Trophoblast cell (in vitro differentiated cells and primary cell): ENCODE results near the gene SRPK2.

Experiments used
- DNase-seq, 2 donors: peaks; one replicate each; pipeline ENCODE4 v3.0.0-alpha.2; 2016
- H2AFZ ChIP-seq: 2 replicates; pipeline ENCODE4 v1.6.1; 2013; ENCODE audit warnings: low read length, moderate library complexity, mild to moderate bottlenecking; ENCODE audit not compliant: insufficient read depth, poor library complexity
- H2AK5ac ChIP-seq: 2 replicates; pipeline ENCODE4 v1.6.1; 2013; ENCODE audit warnings: mild to moderate bottlenecking, low read length
- H2BK120ac ChIP-seq: 2 replicates; pipeline ENCODE4 v1.6.1; 2013; ENCODE audit warnings: low read length, mild to moderate bottlenecking, moderate library complexity; ENCODE audit not compliant: insufficient read depth, poor library complexity
- H2BK12ac ChIP-seq: 2 replicates; pipeline ENCODE4 v1.6.1; 2013; ENCODE audit warnings: mild to moderate bottlenecking, low read length, moderate library complexity
- H2BK5ac ChIP-seq: 2 replicates; pipeline ENCODE4 v1.6.1; 2013; ENCODE audit warnings: low read length, low read depth, moderate library complexity, mild to moderate bottlenecking; ENCODE audit not compliant: poor library complexity
- H3K14ac ChIP-seq: 2 replicates; pipeline ENCODE4 v1.6.1; 2013; ENCODE audit warnings: mild to moderate bottlenecking, low read length
- H3K18ac ChIP-seq: 2 replicates; pipeline ENCODE4 v1.6.1; 2013; ENCODE audit warnings: mild to moderate bottlenecking, low read length
- H3K23ac ChIP-seq: 2 replicates; pipeline ENCODE4 v1.6.1; 2013; ENCODE audit warnings: low read length
- H3K27ac ChIP-seq: 2 replicates; pipeline ENCODE4 v1.5.1; 2013; ENCODE audit warnings: low read depth, mild to moderate bottlenecking, inconsistent platforms, low read length, moderate library complexity
- H3K27me3 ChIP-seq: 2 replicates; pipeline ENCODE4 v1.6.1; 2013; ENCODE audit warnings: inconsistent platforms, mild to moderate bottlenecking, low read length, moderate library complexity; ENCODE audit not compliant: insufficient read depth
- H3K36me3 ChIP-seq, 2 experiments: 1 replicate in 1 of 2; 2 replicates in 1 of 2; pipeline ENCODE4 v1.6.1; 2013; ENCODE audit warnings: low read length in 2 of 2, mild to moderate bottlenecking in 2 of 2, moderate library complexity in 1 of 2; ENCODE audit not compliant: insufficient read depth in 2 of 2, control insufficient read depth in 1 of 2
- H3K4ac ChIP-seq: 2 replicates; pipeline ENCODE4 v1.6.1; 2013; ENCODE audit warnings: low read depth, mild to moderate bottlenecking, low read length, moderate library complexity
- H3K4me1 ChIP-seq, 2 experiments: 1 replicate in 1 of 2; 2 replicates in 1 of 2; pipeline ENCODE4 v1.6.1; 2013; ENCODE audit warnings: low read length in 2 of 2, mild to moderate bottlenecking in 2 of 2, moderate library complexity in 1 of 2; ENCODE audit not compliant: insufficient read depth in 2 of 2, control insufficient read depth in 1 of 2
- H3K4me2 ChIP-seq: 2 replicates; pipeline ENCODE4 v1.6.1; 2013; ENCODE audit warnings: inconsistent platforms, mild to moderate bottlenecking, low read length, moderate library complexity
- H3K4me3 ChIP-seq: 2 replicates; pipeline ENCODE4 v1.5.1; 2013; ENCODE audit warnings: mild to moderate bottlenecking, low read depth, low read length, inconsistent platforms
- H3K79me1 ChIP-seq: one replicate; pipeline ENCODE4 v1.6.1; 2013; ENCODE audit warnings: low read length
- H3K79me2 ChIP-seq: 2 replicates; pipeline ENCODE4 v1.6.1; 2013; ENCODE audit warnings: low read length, mild to moderate bottlenecking; ENCODE audit not compliant: control insufficient read depth, insufficient read depth, poor library complexity
- H3K9ac ChIP-seq: 2 replicates; pipeline ENCODE4 v1.6.1; 2013; ENCODE audit warnings: mild to moderate bottlenecking, low read length
- H3K9me3 ChIP-seq: 2 replicates; pipeline ENCODE4 v1.6.1; 2013; ENCODE audit warnings: low read depth, mild to moderate bottlenecking, control low read depth, inconsistent platforms, low read length; ENCODE audit not compliant: insufficient read depth
- H4K12ac ChIP-seq: 2 replicates; pipeline ENCODE4 v1.6.1; 2013; ENCODE audit warnings: low read depth, mild to moderate bottlenecking, low read length, moderate library complexity
- H4K8ac ChIP-seq: 2 replicates; pipeline ENCODE4 v1.6.1; 2013; ENCODE audit warnings: low read depth, mild to moderate bottlenecking, low read length, moderate library complexity
- H4K91ac ChIP-seq: one replicate; pipeline ENCODE4 v1.6.1; 2013; ENCODE audit warnings: low read depth, mild to moderate bottlenecking, low read length, moderate library complexity
- WGBS: extraction: QIAGEN DNeasy Blood & Tissue Kit; methylation state at CpG from one replicate; pipeline ENCODE4 v1.1.7; 2013; ENCODE audit warnings: missing lambda C conversion rate; ENCODE audit not compliant: insufficient read length, insufficient coverage; ENCODE audit errors: extremely low coverage; 5-methylcytosine and 5-hydroxymethylcytosine counted together

Gene SRPK2

DNA sequence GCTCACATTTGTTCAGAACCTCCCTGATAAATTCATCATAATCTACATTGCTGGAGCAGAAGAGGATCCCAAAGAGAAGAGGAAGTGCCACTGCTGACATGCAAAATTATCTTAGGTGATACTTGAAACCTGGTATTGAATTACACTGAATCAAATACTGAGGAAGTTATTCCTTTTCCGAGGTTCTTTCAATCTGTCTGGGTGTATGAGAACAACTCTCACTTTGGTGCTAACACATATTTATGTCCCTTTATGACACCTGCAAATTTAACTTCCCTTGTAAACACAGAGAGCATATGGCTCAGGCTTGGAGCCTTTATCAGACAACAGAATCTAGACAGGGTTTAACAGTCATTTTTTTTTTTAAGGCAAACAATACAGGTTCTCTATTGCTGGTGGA is 131.4 kb downstream of the SRPK2 start:
- no peak overlapping the region for H3K4me2 ChIP-seq
- no peaks in the 10 kb centered on the region for H3K79me1 ChIP-seq
- no peak for DNase-seq
- no peak overlapping the region for H3K18ac ChIP-seq
- H4K91ac ChIP-seq, result no peak overlapping the region
- no peaks in the 10 kb centered on the region for H3K79me2 ChIP-seq
- no peak overlapping the region for H2AFZ ChIP-seq
- no peaks in the 10 kb centered on the region for H3K4me1 ChIP-seq
- no peak overlapping the region for H3K27ac ChIP-seq
- H3K14ac ChIP-seq, result no peak overlapping the region
- no peak overlapping the region for H4K12ac ChIP-seq
- no CpG with 5 or more reads among the region's 1 CpG for WGBS
- H3K36me3 ChIP-seq, result peaks cover 0 to 2% of the 10 kb centered on the region in 2 experiments
- H4K8ac ChIP-seq, result no peak overlapping the region
- no peaks in the 10 kb centered on the region for H3K27me3 ChIP-seq
- no peaks in the 10 kb centered on the region for H3K9me3 ChIP-seq
- H3K23ac ChIP-seq, result no peak overlapping the region
- no peak overlapping the region for H3K4me3 ChIP-seq
- H2BK5ac ChIP-seq, result no peak overlapping the region
- no peak overlapping the region for H2AK5ac ChIP-seq
- no peak overlapping the region for H3K9ac ChIP-seq
- H2BK12ac ChIP-seq, result no peak overlapping the region
- H3K4ac ChIP-seq, result no peak overlapping the region
- no peak overlapping the region for H2BK120ac ChIP-seq

DNA sequence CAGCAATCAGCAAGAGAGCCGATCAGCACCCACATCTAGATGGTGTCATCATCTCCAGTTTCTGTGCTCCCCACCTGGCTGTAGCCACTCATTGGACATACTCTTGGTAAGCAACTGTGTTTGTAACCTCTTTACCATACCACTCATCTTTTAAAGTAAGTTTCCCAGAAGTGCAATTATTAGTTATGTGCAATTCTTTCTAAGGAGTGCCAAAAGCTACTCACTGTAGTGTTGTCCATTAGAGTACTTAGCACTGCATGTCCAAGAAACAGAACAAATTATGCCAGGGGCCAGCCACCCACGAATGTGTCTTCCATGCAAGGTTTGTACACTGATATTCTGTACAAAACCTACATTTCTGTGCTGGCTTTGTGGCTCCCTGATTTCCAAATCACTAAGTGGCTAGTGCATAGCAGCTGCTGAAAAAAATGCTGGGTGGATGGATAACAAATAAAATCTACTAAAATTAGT is 131.9 kb downstream of the SRPK2 start:
- Histone ChIP-seq H3K27me3 (no peaks in the 10 kb centered on the region), H3K79me1 (no peaks in the 10 kb centered on the region)

DNA sequence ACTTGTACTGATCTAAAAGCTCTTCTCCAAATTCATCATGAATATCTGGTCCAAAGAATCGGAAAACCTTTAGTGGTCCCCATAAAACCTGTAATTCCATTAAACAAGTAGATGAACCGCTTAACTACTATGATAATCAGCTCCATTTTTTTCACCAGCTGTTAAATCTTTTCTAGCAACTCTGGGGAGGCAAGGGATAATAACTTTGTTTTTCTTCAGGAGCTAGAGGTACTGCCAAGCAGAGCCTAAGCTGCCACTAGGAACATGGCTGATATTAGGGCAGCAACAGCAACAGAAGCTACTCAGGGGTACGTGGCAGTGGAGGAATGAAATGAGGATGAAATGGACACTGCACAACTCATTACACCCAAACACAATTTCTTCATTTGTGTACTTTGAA is 138.0 kb downstream of the SRPK2 start:
- no peak overlapping the region for H3K23ac ChIP-seq
- no peak overlapping the region for H3K27ac ChIP-seq
- no peak overlapping the region for H4K12ac ChIP-seq
- H3K4me3 ChIP-seq, result no peak overlapping the region
- no peaks in the 10 kb centered on the region for H3K4me1 ChIP-seq
- H3K9me3 ChIP-seq, result no peaks in the 10 kb centered on the region
- no peaks in the 10 kb centered on the region for H3K36me3 ChIP-seq
- DNase-seq, result no peak
- H3K9ac ChIP-seq, result no peak overlapping the region
- H3K79me1 ChIP-seq, result no peaks in the 10 kb centered on the region
- no peak overlapping the region for H2AFZ ChIP-seq
- no peak overlapping the region for H4K91ac ChIP-seq
- no peak overlapping the region for H2BK12ac ChIP-seq
- H3K27me3 ChIP-seq, result no peaks in the 10 kb centered on the region
- H2AK5ac ChIP-seq, result no peak overlapping the region
- no peak overlapping the region for H3K4ac ChIP-seq
- H3K79me2 ChIP-seq, result no peaks in the 10 kb centered on the region
- H2BK120ac ChIP-seq, result no peak overlapping the region
- WGBS, result no CpG with 5 or more reads among the region's 3 CpGs
- no peak overlapping the region for H2BK5ac ChIP-seq
- H3K14ac ChIP-seq, result no peak overlapping the region
- no peak overlapping the region for H3K4me2 ChIP-seq
- no peak overlapping the region for H3K18ac ChIP-seq
- no peak overlapping the region for H4K8ac ChIP-seq

More for the DNA sequence above, 131.9 kb downstream of the SRPK2 start:
- no CpG with 5 or more reads among the region's 2 CpGs for WGBS
- Histone ChIP-seq H3K23ac (no peak overlapping the region), H2BK5ac (no peak overlapping the region), H3K27ac (no peak overlapping the region), H3K36me3 (peaks cover 0 to 2% of the 10 kb centered on the region in 2 experiments), H3K79me2 (no peaks in the 10 kb centered on the region), H3K4me3 (no peak overlapping the region), H4K8ac (no peak overlapping the region), H3K14ac (no peak overlapping the region), H2BK12ac (no peak overlapping the region), H3K4ac (no peak overlapping the region), H2AK5ac (no peak overlapping the region), H3K4me2 (no peak overlapping the region), H4K12ac (no peak overlapping the region), H3K9me3 (no peaks in the 10 kb centered on the region), H4K91ac (no peak overlapping the region), H2AFZ (no peak overlapping the region), H3K9ac (no peak overlapping the region), H3K4me1 (no peaks in the 10 kb centered on the region), H3K18ac (no peak overlapping the region), H2BK120ac (no peak overlapping the region)
- DNase-seq, result no peak

- H4K12ac ChIP-seq, result no peak overlapping the region
- H4K91ac ChIP-seq, result no peak overlapping the region
- H2BK12ac ChIP-seq, result no peak overlapping the region
- H3K23ac ChIP-seq, result no peak overlapping the region
- H2AFZ ChIP-seq, result no peak overlapping the region
- H4K8ac ChIP-seq, result no peak overlapping the region
- no peak overlapping the region for H3K4me2 ChIP-seq
- no peak overlapping the region for H3K18ac ChIP-seq
- H3K79me2 ChIP-seq, result no peaks in the 10 kb centered on the region
- H3K4ac ChIP-seq, result no peak overlapping the region
- no peak overlapping the region for H2AK5ac ChIP-seq
- H3K4me1 ChIP-seq, result no peaks in the 10 kb centered on the region
- H2BK5ac ChIP-seq, result no peak overlapping the region
- no peak overlapping the region for H3K4me3 ChIP-seq
- no CpG with 5 or more reads among the region's 4 CpGs for WGBS
- no peaks in the 10 kb centered on the region for H3K79me1 ChIP-seq
- no peak overlapping the region for H2BK120ac ChIP-seq
- no peaks in the 10 kb centered on the region for H3K36me3 ChIP-seq
- H3K27ac ChIP-seq, result no peak overlapping the region
- H3K9me3 ChIP-seq, result no peaks in the 10 kb centered on the region
- peak in 1 of 2 donors; percentile 62 for DNase-seq
- H3K9ac ChIP-seq, result no peak overlapping the region
- H3K14ac ChIP-seq, result no peak overlapping the region
- no peaks in the 10 kb centered on the region for H3K27me3 ChIP-seq
Observed at GRCh38 chr7:105250239-105250638, 138.5 kb downstream of the SRPK2 start.
